Measurements from ENCODE around the gene GPR158.
"Not testable (repeated sequence)": the region's sequence is repeated elsewhere in the genome, so short reads cannot be mapped to it uniquely, and the experiment has no call there.

The GPR158 gene

GRCh38 chr10:25304606-25305005 is 129.8 kb downstream of the GPR158 start:
- DNase-seq (ENCODE audit: low read depth in 2 of 2) = no peak

DNA sequence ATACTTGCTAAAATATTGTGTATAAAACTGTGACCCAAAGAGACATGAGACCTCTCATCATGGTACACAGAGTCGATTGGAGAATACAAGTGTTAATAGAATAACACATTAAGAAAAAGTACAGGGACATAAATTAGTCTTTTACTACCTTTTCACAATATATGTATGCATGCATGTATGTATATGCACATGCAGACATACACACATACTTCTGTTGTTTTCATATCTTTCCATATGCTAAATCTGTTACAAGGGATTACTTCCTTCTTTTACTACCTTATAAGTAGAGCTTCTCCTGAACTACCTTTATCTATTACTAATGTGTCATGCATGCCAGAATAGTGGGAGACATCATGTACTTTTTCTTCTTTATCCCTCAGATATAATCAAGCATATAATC is 131.6 kb downstream of the GPR158 start:
- no peak for DNase-seq (ENCODE audit: low read depth in 2 of 2)

- no peak for DNase-seq (ENCODE audit: low read depth in 2 of 2)
These were observed 133.5 kb downstream of the GPR158 start for GRCh38 chr10:25308278-25308677.

DNA sequence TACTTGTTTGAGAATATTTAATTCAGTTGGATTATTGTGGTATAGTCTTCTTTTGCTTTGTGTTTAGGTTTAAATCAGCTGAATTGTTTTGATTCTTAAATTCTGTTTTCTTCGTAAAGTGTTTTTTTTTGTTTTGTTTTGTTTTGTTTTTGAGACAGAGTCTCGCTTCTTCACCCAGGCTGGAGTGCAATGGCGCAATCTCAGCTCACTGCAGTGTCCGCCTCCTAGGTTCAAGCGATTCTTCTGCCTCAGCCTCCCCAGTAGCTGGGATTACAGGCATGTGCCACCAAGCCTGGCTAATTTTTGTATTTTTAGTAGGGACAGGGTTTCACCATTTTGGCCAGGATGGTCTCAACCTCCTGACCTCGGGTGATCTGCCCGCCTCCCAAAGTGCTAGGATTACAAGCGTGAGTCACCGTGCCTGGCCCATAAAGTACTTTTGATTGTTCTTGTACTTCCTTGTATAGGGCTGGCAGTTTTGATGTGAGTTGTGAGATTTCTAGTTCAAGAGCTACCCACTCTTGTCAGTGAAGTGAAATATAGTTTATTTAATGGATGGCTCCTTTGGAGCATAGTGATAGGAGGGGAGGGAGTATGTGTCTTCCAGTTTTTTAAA is 142.9 kb downstream of the GPR158 start:
- not testable (repeated sequence) for DNase-seq (ENCODE audit: low read depth in 2 of 2)

- DNase-seq (ENCODE audit: low read depth in 2 of 2) = no peak
These were observed 152.5 kb downstream of the GPR158 start for GRCh38 chr10:25327273-25327672.

- DNase-seq (ENCODE audit: low read depth in 2 of 2) = no peak
These were observed 153.6 kb downstream of the GPR158 start for GRCh38 chr10:25328361-25328760.

DNA sequence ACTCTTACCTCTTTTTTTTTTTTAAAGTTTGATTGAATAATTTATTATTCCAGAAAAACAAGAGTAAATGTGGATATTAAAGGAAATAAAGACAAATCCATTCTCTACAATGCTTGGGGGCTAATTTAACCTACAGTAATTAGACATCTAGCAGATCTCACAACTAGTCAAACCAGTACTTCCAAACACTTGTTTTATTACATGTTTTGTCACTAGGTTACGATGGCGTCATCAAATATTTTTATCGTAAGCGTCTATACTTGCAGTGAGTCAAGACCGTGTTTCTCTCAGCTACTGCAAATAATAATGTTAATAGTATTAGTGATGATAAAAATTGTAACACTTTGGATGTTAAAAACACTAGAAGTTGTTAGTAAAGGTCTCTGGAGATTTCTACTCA is 154.8 kb downstream of the GPR158 start:
- DNase-seq (ENCODE audit: low read depth in 2 of 2) = not testable (repeated sequence)

GRCh38 chr10:25334445-25334844 is 159.6 kb downstream of the GPR158 start:
- no peak for DNase-seq (ENCODE audit: low read depth in 2 of 2)

- DNase-seq (ENCODE audit: low read depth in 2 of 2) = no peak
These were observed 161.5 kb downstream of the GPR158 start for GRCh38 chr10:25336330-25336729.

GRCh38 chr10:25338271-25338670 is 163.5 kb downstream of the GPR158 start:
- no peak for DNase-seq (ENCODE audit: low read depth in 2 of 2)

GRCh38 chr10:25339966-25340365 is 165.2 kb downstream of the GPR158 start:
- no peak for DNase-seq (ENCODE audit: low read depth in 2 of 2)

DNA sequence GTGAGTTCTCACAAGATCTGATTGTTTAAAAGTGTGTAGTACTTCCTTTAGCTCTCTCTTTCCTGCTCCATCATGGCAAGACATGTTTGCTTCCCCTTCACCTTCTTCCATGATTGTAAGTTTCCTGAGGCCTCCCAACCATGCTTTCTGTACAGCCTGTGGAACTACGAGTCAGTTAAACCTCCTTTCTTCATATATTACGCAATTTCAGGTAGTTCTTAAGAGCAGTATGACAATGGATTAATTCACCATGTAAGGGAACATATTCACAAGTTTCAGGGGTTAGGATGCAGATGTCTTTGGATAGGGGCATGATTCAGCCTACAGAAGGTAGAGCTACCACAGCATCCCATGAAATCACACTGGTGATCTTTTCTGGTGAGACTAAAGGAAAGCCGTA is 174.7 kb downstream of the GPR158 start:
- no peak for DNase-seq (ENCODE audit: low read depth in 2 of 2)

DNA sequence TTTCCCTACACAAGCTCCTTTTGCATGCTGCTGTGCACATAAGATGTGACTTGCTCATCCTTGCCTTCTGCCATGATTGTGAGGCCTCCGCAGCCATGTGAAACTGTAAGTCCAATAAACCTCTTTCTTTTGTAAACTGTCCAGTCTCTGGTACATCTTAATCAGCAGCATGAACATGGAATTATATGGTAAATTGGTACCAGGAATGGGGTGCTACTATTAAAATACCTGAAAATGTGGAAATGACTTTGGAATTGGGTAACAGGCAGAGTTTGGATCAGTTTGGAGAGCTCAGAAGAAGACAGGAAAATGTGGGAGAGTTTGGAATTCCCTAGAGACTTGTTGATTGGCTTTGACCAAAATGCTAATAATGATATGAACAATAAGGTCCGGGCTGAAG is 181.8 kb downstream of the GPR158 start:
- no peak for DNase-seq (ENCODE audit: low read depth in 2 of 2)

DNA sequence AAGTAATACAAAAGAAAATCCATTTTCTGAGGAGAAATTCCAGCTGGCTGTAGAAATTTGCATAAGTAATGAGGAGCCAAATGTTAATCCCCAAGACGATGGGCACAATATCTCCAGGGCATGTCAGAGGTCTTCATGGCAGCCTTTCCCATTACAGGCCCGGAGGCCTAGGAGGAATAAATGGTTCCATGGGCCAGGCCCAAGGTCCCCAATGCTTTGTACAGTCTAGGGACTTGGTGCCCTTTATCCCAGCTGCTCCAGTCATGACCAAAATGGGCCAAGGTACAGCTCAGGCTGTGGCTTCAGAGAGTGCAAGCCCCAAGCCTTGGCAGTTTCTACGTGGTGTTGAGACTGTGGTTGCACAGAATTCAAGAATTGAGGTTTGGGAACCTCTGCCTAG is 182.5 kb downstream of the GPR158 start:
- no peak for DNase-seq (ENCODE audit: low read depth in 2 of 2)

- no peak for DNase-seq (ENCODE audit: low read depth in 2 of 2)
These were observed 207.4 kb downstream of the GPR158 start for GRCh38 chr10:25382029-25382810.

DNA sequence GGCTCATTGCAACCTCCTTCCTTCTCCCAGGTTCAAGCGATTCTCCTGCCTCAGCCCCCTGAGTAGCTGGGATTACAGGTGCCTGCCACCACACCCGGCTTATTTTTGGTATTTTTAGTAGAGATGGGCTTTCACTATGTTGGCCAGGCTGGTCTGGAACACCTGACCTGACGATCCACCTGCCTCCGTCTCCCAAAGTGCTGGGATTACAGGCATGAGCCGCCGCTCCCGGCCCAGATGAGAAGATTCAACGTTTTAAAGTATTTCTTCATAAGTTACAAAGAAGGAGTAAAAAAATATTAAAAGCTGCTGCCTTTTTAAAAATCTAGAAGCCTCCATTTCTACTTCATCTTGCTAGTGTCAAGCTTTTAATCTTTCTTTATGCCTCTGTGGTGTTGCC is 208.1 kb downstream of the GPR158 start:
- not testable (repeated sequence) for DNase-seq (ENCODE audit: low read depth in 2 of 2)

DNA sequence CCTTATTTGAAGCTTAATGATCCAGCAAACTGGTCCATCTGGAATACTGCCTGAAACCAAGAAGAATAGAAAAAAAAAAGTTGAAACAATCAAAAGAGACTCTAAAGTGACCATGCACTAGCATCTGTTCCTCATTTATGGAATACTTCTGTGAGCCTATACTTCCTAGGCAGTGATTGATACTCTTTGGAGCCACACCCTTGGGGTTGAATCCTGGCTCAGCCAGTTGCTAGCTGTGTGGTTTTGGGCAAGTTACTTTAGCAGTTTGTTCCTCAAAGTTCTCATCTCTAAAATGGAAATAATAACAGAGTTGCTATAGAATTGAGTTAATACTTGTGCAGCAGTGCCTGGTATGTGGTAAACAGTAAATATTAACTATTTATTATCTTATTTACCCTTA is 208.9 kb downstream of the GPR158 start:
- DNase-seq (ENCODE audit: low read depth in 2 of 2) = no peak

DNA sequence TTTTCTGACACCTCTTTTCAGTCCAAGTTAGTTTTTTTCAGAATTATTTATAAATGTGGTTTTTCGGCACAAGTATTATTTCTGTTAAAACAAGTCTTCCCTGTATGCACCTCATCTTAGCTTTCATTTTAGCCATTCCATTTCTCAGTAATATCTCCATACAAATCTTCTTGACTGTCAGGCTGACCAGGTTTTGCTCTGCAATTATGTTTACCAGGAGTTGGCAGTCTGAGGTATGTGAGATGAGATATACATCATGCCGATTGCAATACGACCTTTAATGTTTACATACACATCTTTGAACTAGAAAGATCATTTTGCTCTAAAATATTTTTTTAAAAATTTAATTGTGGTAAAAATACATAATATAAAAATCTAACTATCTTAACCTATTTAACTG is 209.8 kb downstream of the GPR158 start:
- no peak for DNase-seq (ENCODE audit: low read depth in 2 of 2)

DNA sequence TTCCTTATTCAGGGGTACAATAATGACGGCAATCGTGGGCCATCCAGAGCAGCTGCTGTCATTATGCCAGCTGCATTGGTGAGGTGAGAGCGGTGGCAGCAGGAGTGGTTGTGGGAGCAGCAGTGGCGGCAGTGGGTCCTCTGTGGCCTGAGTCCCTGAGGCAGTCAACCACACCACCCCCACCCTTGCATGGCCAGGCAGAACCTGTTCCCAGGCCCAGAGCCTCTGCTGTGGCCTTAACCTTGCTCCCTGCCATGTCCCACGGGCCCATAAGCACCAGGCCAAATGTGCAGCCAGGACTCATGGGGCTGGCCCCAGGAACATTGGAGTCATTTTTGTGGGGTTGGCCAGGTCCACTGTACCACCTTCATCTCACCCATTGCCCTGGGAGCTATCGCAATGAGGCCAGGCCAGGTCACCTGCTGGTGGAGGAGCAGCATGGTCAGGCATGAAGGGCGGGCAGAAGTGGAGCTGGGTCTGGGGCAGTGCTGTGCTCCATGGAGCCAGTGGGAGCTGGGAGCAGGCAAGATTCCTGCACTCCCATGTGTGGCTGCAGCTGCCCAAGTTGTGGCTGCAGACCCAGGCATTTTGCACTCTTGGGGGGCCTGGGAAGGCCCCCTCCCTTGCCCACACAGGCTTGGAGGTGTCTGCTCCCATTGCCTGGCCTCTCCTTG is 213.5 kb downstream of the GPR158 start:
- DNase-seq (ENCODE audit: low read depth in 2 of 2) = no peak

DNA sequence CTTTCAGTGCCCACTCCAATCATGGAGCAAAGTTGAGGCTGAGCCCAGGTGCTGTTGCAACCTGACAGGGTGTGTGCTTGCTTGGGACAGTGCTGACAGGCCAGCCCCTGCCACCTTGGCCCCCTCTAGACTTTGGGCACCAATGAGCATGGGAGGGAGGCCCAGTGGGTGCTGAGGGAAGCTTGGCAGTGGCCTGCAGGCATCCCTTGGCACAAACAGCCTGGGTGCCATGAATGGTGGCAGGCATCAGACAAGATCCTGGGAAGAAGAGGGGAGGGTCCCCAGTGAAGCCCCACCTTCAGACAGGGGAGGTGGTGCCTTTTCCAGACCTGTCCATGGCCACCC is 214.0 kb downstream of the GPR158 start:
- no peak for DNase-seq (ENCODE audit: low read depth in 2 of 2)

DNA sequence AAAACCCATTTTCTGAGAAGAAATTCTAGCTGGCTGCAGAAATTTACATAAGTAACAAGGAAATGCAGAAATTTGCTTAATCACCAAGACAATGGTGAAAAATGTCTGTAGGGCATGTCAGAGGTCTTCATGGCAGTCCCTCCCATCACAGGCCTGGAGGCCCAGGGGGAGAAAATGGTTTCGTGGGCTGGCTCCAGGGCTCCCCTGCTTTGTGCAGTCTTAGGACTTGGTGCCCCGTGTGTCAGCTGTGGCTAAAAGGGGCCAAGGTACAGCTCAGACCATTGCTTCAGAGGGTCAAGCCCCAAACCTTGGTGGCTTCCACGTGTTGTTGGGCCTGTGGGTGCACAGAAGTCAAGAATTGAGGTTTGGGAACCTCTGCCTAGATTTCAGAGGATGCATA is 215.9 kb downstream of the GPR158 start:
- no peak for DNase-seq (ENCODE audit: low read depth in 2 of 2)

- no peak for DNase-seq (ENCODE audit: low read depth in 2 of 2)
These were observed 217.3 kb downstream of the GPR158 start for GRCh38 chr10:25392132-25392531.

GRCh38 chr10:25393621-25394020 is 218.8 kb downstream of the GPR158 start:
- DNase-seq (ENCODE audit: low read depth in 2 of 2) = no peak
